Measurements from ENCODE around the gene MRGPRX1.
"Not testable (repeated sequence)": the region's sequence is repeated elsewhere in the genome, so short reads cannot be mapped to it uniquely, and the experiment has no call there.

The MRGPRX1 gene

DNA sequence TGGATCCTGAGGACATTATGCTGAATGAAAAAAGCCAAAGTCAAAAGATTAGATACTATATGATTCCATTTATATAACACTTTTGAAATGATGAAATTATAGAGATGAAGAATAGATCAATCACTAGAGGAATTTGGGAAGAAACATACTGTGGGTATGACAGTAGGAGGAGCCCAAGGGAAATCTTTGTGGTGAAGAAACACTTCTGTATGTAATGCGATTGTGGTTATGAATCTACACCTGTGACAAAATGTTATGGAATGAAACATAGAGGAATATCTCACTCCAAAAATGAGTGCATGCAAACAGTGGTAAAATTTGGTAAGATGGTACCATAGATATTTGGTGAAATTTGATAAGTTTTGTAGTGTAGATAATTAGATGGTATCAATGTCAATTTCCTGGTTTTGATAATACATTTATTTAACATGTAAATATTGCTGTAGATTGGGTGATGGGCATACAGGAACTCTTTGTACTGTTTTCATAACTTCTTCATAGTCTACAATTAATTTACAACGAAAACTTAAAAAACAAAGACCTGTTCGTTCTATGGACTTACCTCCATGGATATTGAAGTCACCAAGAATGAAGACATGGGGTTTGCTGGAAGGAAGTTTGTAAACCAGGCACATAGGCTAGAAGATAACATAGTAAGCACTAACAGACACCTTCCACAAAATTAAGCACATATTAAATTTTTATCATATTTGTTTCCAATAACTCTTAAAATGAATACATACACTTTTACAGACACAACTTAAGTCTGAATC lies 11.5 kb downstream of the MRGPRX1 start:
- TF ChIP-seq POLR2A (IDR thresholded peaks at IDR 0.05; ENCODE audit: low read depth, low read length) (no peak), TAF1 (IDR thresholded peaks at IDR 0.05; ENCODE audit: borderline replicate concordance, low read depth, low read length) (no peak), POLR2AphosphoS5 (IDR thresholded peaks at IDR 0.05; ENCODE audit: low read depth, low read length) (no peak)
- DNase-seq (ENCODE audit: insufficient read length) (no peak), FAIRE-seq (no peak)

DNA sequence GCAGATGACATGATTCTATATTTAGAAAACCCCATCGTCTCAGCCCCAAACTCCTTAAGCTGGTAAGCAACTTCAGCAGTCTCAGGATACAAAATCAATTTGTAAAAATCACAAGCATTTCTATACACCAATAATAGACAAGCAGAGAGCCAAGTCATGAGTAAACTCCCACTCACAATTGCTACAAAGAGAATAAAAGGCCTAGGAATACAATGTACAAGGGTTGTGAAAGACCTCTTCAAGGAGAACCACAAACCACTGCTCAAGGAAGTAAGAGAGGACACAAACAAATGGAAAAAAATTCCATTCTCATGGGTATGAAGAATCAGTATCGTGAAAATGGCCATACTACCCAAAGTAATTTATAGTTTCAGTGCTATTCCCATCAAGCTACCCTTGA lies 13.8 kb downstream of the MRGPRX1 start:
- not testable (repeated sequence) for FAIRE-seq; DNase-seq (ENCODE audit: insufficient read length)

DNA sequence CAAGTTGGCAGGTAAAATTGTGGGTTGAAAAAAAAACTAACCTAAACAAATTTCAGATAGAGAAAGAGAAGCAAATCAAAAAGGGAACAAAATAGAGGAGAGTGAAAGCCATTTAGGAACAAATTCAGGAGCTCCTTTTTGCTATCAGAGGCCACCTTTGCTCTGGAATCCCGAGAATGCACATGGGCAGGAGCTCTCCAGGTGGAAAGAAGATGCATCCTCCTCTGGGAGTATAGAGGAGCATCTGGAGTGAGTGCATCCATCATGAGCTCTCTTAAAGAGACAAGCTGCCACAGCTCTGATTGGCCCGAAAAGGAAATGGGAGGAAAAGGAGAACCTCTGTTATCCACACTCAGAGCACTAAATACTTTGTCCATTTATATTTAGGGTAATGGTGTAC lies 26.3 kb downstream of the MRGPRX1 start:
- no peak for TF ChIP-seq POLR2AphosphoS5 (IDR thresholded peaks at IDR 0.05; ENCODE audit: low read depth, low read length)
- TF ChIP-seq TAF1 (IDR thresholded peaks at IDR 0.05; ENCODE audit: borderline replicate concordance, low read depth, low read length) = no peak
- TF ChIP-seq POLR2A (IDR thresholded peaks at IDR 0.05; ENCODE audit: low read depth, low read length) = no peak
- FAIRE-seq (no peak), DNase-seq (ENCODE audit: insufficient read length) (no peak)

DNA sequence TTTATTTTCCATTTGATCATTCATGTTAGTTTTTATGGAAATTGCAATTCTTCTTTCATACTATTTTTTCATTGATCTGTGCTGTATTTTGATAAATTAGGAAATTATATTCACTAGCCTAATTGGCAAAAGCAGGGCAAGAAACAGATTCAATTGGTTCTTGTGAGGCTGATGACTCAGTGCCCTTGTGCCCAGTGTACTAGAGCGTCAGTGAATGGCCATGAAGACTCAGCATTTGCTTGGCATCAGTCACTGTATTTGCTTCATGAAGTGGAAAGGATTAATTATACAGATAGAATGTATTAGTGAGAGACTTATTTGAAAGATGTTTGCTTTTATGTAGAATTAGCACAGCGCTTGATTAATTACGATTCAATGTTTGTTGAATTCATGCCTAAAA lies 31.8 kb downstream of the MRGPRX1 start:
- no peak for FAIRE-seq

DNA sequence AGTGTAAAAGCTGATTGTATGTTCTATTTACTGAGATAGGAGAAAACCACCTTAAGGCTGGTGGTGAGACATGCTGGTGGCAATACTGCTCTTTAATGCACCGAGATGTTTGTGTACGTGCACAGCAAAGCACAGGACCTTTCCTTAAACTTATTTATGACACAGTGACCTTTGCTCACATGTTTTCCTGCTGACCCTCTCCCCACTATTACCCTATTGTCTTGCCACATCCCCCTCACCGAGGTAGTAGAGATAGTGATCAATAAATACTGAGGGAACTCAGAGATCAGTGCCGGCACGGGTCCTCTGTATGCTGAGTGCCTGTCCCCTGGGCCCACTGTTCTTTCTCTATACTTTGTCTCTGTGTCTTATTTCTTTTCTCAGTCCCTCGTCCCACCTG lies 38.6 kb downstream of the MRGPRX1 start:
- DNase-seq (ENCODE audit: insufficient read length); FAIRE-seq: not testable (repeated sequence)

More for the DNA sequence above, 31.8 kb downstream of the MRGPRX1 start:
- TF ChIP-seq TAF1 (IDR thresholded peaks at IDR 0.05; ENCODE audit: borderline replicate concordance, low read depth, low read length) (no peak), POLR2A (IDR thresholded peaks at IDR 0.05; ENCODE audit: low read depth, low read length) (no peak), POLR2AphosphoS5 (IDR thresholded peaks at IDR 0.05; ENCODE audit: low read depth, low read length) (no peak)
- DNase-seq (ENCODE audit: insufficient read length) = no peak

DNA sequence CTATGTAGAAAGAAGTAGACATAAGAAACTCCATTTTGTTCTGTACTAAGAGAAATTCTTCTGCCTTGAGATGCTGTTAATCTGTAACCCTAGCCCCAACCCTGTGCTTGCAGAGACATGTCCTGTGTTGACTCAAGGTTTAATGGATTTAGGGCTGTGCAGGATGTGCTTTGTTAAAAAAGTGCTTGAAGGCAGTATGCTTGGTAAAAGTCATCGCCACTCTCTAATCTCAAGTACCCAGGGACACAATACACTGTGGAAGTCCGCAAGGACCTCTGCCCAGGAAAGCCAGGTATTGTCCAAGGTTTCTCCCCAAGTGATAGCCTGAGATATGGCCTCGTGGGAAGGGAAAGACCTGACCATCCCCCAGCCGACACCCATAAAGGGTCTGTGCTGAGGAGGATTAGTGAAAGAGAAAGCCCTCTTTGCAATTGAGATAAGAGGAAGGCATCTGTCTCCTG lies 39.0 kb downstream of the MRGPRX1 start:
- FAIRE-seq; DNase-seq (ENCODE audit: insufficient read length): not testable (repeated sequence)

DNA sequence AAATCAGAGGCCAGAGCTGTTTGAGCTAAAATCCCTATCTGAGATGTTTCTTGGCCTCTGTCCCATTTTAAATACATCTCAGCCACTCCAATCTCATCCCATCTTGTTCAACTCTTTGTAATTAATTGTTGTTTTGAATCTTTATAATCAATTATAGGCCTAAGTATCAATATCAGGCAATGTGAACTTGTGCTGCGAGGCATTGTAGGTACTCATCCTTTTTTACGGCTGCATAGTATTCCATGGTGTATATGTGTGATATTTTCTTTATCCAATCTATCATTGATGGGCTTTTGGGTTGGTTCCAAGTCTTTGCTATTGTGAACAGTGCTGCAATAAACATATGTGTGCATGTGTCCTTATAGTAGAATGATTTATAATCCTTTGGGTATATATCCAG lies 47.5 kb downstream of the MRGPRX1 start:
- not testable (repeated sequence) for FAIRE-seq; DNase-seq (ENCODE audit: insufficient read length)

DNA sequence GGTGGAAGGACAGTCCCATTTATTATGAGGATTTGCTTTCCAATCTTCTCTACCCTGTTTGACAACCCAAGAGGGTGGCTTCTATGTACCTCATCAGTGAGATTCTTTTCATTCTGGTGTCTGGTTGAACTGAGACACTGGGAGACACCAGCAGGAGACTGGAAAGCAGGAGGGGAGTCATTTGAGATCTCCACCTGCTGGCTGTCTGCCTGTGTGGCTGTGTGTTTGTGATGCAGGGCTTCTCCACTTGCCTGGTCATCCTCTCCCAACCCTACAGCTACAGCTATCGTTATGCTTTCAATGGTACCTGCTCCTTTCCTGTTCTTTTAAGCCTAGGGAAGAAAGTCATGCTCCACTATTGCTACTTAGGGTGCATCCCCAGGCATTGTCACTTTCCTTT lies 48.6 kb downstream of the MRGPRX1 start:
- DNase-seq (ENCODE audit: insufficient read length) (no peak), FAIRE-seq (no peak)
- TF ChIP-seq POLR2A (IDR thresholded peaks at IDR 0.05; ENCODE audit: low read depth, low read length) = no peak
- no peak for TF ChIP-seq TAF1 (IDR thresholded peaks at IDR 0.05; ENCODE audit: borderline replicate concordance, low read depth, low read length)
- no peak for TF ChIP-seq POLR2AphosphoS5 (IDR thresholded peaks at IDR 0.05; ENCODE audit: low read depth, low read length)
